Stimulated activated CD4-positive, alpha-beta T cell treated with anti-CD3 and anti-CD28 coated beads, Interleukin-4, amount 100 ng/mL, for 4 hours (primary cell): Measurements from ENCODE around the gene DUOX2.
"Not testable (repeated sequence)": the region's sequence is repeated elsewhere in the genome, so short reads cannot be mapped to it uniquely, and the experiment has no call there.

Experiments used
- DNase-seq, 2 experiments: peaks; one replicate each; pipeline ENCODE4 v3.0.0-alpha.2; 2020

The DUOX2 gene

GRCh38 chr15:45099549-45100165 lies 14.3 kb downstream of the DUOX2 start:
- DNase-seq = no peak

GRCh38 chr15:45097466-45097865 lies 16.5 kb downstream of the DUOX2 start:
- DNase-seq = no peak

GRCh38 chr15:45095661-45096060 lies 18.3 kb downstream of the DUOX2 start:
- no peak for DNase-seq

GRCh38 chr15:45094358-45094730 lies 19.6 kb downstream of the DUOX2 start:
- no peak for DNase-seq

- no peak for DNase-seq
Measured at GRCh38 chr15:45093622-45094357, 20.2 kb downstream of the DUOX2 start.

GRCh38 chr15:45093013-45093412 lies 21.0 kb downstream of the DUOX2 start:
- DNase-seq = no peak

- DNase-seq = no peak
Measured at GRCh38 chr15:45091576-45091975, 22.4 kb downstream of the DUOX2 start.

- DNase-seq = no peak
Measured at GRCh38 chr15:45091161-45091560, 22.8 kb downstream of the DUOX2 start.

- DNase-seq = no peak
Measured at GRCh38 chr15:45089712-45090373, 24.1 kb downstream of the DUOX2 start.

GRCh38 chr15:45088801-45089711 lies 24.9 kb downstream of the DUOX2 start:
- DNase-seq = no peak

- no peak for DNase-seq
Measured at GRCh38 chr15:45087513-45087912, 26.5 kb downstream of the DUOX2 start.

- DNase-seq = no peak
Measured at GRCh38 chr15:45084163-45084562, 29.8 kb downstream of the DUOX2 start.

- DNase-seq = no peak
Measured at GRCh38 chr15:45083223-45083622, 30.7 kb downstream of the DUOX2 start.

GRCh38 chr15:45082412-45082811 lies 31.6 kb downstream of the DUOX2 start:
- DNase-seq = not testable (repeated sequence)

GRCh38 chr15:45080593-45080992 lies 33.4 kb downstream of the DUOX2 start:
- not testable (repeated sequence) for DNase-seq

- DNase-seq = not testable (repeated sequence)
Measured at GRCh38 chr15:45079628-45080246, 34.2 kb downstream of the DUOX2 start.

- DNase-seq = not testable (repeated sequence)
Measured at GRCh38 chr15:45079201-45079600, 34.8 kb downstream of the DUOX2 start.

- not testable (repeated sequence) for DNase-seq
Measured at GRCh38 chr15:45077391-45077790, 36.6 kb downstream of the DUOX2 start.

- not testable (repeated sequence) for DNase-seq
Measured at GRCh38 chr15:45075440-45076320, 38.3 kb downstream of the DUOX2 start.

- not testable (repeated sequence) for DNase-seq
Measured at GRCh38 chr15:45073602-45074001, 40.4 kb downstream of the DUOX2 start.

- DNase-seq = not testable (repeated sequence)
Measured at GRCh38 chr15:45069942-45070360, 44.0 kb downstream of the DUOX2 start.
